GM12873 (cell line): ENCODE results near the gene NFIC.

ENCODE experiments used
- TF ChIP-seq, protein P1 (sequence below): IDR thresholded peaks from 2 replicates; pipeline ENCODE4 v1.5.1; 2012; ENCODE audit warnings: low read depth, mild to moderate bottlenecking, moderate library complexity, low read length, control low read depth; ENCODE audit not compliant: insufficient read depth; ENCODE audit errors: missing control alignments

NFIC gene

DNA sequence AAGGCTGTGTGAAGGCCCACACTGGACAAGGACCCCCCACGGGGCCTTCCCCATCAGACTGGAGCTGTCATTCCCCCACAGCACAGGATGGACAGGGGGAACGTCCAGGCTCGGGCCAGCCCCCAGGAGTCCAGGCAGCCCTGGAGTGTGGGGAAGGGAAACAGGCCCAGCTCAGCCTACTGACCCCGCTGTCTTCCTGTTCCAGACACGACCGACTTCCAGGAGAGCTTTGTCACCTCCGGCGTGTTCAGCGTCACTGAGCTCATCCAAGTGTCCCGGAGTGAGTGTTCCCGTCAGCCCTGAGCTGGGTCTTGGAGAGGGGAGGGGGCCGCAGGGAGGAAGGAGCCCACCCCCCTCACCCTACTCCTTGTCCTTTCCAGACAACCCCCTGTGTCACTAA lies 66.9 kb downstream of the NFIC start:
- TF ChIP-seq, protein P1, sequence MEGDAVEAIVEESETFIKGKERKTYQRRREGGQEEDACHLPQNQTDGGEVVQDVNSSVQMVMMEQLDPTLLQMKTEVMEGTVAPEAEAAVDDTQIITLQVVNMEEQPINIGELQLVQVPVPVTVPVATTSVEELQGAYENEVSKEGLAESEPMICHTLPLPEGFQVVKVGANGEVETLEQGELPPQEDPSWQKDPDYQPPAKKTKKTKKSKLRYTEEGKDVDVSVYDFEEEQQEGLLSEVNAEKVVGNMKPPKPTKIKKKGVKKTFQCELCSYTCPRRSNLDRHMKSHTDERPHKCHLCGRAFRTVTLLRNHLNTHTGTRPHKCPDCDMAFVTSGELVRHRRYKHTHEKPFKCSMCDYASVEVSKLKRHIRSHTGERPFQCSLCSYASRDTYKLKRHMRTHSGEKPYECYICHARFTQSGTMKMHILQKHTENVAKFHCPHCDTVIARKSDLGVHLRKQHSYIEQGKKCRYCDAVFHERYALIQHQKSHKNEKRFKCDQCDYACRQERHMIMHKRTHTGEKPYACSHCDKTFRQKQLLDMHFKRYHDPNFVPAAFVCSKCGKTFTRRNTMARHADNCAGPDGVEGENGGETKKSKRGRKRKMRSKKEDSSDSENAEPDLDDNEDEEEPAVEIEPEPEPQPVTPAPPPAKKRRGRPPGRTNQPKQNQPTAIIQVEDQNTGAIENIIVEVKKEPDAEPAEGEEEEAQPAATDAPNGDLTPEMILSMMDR: no peak

- TF ChIP-seq, protein P1: no peak
These were observed 67.6 kb downstream of the NFIC start for GRCh38 chr19:3433805-3434540.

DNA sequence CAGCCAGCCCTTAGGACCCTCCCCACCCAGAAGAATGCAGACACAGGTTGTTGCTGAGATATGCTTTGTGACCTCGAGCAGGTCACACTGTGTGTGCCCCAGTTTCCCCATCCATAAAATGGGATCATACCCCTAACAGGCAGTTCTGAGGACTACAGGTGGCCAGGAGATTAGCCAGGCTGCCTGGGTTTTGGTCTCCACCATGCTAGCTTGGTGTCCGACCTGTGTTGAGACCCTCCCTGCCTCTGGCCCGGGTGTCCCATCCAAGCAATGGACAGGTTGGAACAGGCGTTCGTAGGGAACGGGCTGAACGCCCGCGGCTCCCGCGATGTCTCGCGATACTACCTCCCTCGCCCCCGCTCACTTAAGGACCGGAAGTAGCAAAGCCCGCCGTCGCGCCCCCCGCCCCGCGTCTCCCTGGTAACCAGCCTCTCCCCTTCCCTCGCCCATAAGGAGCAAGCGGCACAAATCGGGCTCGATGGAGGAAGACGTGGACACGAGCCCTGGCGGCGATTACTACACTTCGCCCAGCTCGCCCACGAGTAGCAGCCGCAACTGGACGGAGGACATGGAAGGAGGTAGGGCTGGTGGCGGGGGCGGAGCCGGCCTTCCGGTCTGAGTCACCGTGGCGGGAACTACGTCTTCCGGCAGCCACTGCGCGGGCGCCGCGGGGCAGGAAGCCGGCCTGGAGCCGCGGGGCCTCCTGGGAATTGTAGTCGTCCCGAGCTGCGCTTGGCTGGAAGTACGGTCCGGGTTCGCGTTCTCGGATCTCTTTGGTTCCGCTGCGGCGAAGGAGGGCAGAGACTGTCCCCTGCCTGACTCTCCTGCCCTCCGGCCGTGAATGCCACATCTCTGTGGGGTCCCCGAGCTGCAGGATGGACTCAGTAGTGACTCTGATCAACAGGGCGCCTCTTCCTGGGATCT lies 68.5 kb downstream of the NFIC start:
- TF ChIP-seq, protein P1: no peak

DNA sequence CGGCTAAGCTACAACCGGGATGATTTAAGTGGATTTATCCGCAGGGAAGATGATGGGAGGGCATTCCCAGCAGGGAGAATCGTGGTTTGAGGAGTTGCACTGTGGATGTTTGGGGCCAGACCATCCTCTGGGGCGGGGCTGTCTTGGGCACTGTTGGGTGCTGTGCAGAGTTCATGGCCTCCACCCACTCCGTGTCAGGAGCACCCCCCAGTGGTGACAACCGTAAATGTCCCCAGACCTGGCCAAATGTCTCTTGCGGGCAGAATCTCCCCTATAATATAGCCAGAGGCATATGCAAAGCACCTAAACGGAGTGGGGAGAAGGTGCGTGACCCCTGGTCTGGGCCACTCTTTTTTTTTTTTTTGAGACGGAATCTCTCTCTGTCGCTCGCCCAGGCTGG lies 73.7 kb downstream of the NFIC start:
- TF ChIP-seq, protein P1: peak; percentile 73

DNA sequence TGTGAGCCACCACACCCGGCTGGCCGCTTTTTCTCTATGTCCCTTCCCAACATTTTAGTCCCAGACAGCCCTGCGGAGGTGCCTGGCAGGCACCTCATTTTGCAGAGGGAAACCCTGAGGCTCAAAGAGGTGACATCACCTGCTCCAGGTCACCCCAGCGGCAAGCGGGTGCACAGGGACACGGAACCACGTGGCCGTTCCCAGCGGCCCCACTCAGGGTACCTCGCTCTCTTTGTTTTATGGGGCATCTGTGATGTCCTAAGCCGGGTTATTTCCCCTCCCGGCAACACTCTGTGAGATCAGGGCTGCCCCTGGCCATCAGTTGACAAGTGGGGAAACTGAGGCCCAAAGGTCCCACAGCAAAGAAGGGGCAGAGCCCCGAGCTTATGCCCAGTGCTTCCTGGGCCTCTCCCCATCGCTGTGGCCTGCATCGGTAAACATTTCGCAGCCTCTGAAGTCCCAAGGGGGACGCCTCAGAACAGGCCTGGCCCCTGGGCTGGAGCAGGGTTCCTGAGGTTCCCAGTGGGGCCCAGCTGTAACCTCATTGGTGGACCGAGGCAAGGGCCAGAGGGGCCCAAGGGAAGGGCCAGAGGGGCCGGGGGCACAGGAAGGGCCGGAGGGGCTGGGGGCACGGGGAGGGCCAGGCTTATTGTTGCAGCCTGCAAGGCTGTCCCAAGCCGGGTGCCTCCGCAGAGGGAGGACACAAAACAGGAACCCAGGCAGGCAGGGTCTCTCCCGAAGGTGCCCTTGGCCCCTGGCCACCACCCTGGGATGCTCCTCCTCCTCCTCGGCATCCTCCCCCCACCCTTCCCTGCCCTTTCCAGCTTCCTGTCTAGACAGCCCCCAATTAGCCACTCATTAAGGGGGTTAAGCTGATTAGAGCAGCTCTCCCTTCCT lies 75.0 kb downstream of the NFIC start:
- TF ChIP-seq, protein P1: no peak

GRCh38 chr19:3441986-3442329 lies 75.6 kb downstream of the NFIC start:
- TF ChIP-seq, protein P1: no peak
